ENCODE data around the gene STK17A.

Gene STK17A

GRCh38 chr7:43559946-43560335 lies 23.0 kb upstream of the STK17A start:
- ChIA-PET CTCF (interaction anchor here (0.7 kb wide), 1 partner anchor 220 kb away, joined by 3 read pairs; no protein-coding TSS in a partner anchor), POLR2A (no interaction called here)
- H3K9me3 ChIP-seq (ENCODE audit: control insufficient read depth, insufficient read depth, low read depth, low read length), result no peaks in the 10 kb centered on the region
- H3K27ac ChIP-seq (ENCODE audit: extremely low read depth, low read depth, low read length), result no peak overlapping the region
- no peak overlapping the region for H3K4me3 ChIP-seq (ENCODE audit: low read depth, low read length)
- H3K36me3 ChIP-seq (ENCODE audit: control insufficient read depth in 2 of 2, insufficient read depth in 1 of 2, low read length in 2 of 2), result no peaks in the 10 kb centered on the region
- TF ChIP-seq SP2 (tag by site-specific recombination; IDR thresholded peaks at IDR 0.05) (no peak), ZNF623 (tag by site-specific recombination; IDR thresholded peaks at IDR 0.05) (no peak), ZBTB21 (tag by site-specific recombination; IDR thresholded peaks at IDR 0.05) (no peak), ZNF501 (tag by site-specific recombination; IDR thresholded peaks at IDR 0.05) (no peak), ZNF398 (tag by site-specific recombination; IDR thresholded peaks at IDR 0.05) (no peak), ZNF169 (tag by site-specific recombination; IDR thresholded peaks at IDR 0.05) (no peak), ZNF280C (tag by site-specific recombination; IDR thresholded peaks at IDR 0.05) (no peak), ZNF23 (tag by site-specific recombination; IDR thresholded peaks at IDR 0.05; ENCODE audit: borderline replicate concordance) (no peak)
- no peaks in the 10 kb centered on the region for H3K4me1 ChIP-seq (ENCODE audit: control insufficient read depth, insufficient read depth, low read length)

GRCh38 chr7:43560742-43561330 lies 22.1 kb upstream of the STK17A start:
- TF ChIP-seq ZNF324 (tag by site-specific recombination; IDR thresholded peaks at IDR 0.05) (no peak), ZNF544 (tag by site-specific recombination; IDR thresholded peaks at IDR 0.05) (no peak), ZNF529 (tag by site-specific recombination; IDR thresholded peaks at IDR 0.05; ENCODE audit: insufficient replicate concordance) (no peak), GLIS2 (tag by site-specific recombination; IDR thresholded peaks at IDR 0.05) (no peak), ZFP41 (tag by site-specific recombination; IDR thresholded peaks at IDR 0.05; ENCODE audit: borderline replicate concordance) (no peak), GLIS1 (tag by site-specific recombination; IDR thresholded peaks at IDR 0.05) (no peak), ZNF169 (tag by site-specific recombination; IDR thresholded peaks at IDR 0.05) (no peak), ZNF777 (tag by site-specific recombination; IDR thresholded peaks at IDR 0.05; ENCODE audit: borderline replicate concordance) (no peak), ZNF555 (tag by site-specific recombination; conservative IDR thresholded peaks at IDR 0.05) (no peak), ZNF610 (tag by site-specific recombination; IDR thresholded peaks at IDR 0.05; ENCODE audit: borderline replicate concordance) (no peak), OVOL3 (tag by site-specific recombination; IDR thresholded peaks at IDR 0.05) (no peak), ZNF561 (tag by site-specific recombination; IDR thresholded peaks at IDR 0.05; ENCODE audit: borderline replicate concordance) (no peak)
- no peak overlapping the region for H3K4me3 ChIP-seq (ENCODE audit: low read depth, low read length)
- H3K36me3 ChIP-seq (ENCODE audit: control insufficient read depth in 2 of 2, insufficient read depth in 1 of 2, low read length in 2 of 2), result no peaks in the 10 kb centered on the region
- no peaks in the 10 kb centered on the region for H3K9me3 ChIP-seq (ENCODE audit: control insufficient read depth, insufficient read depth, low read depth, low read length)
- H3K4me1 ChIP-seq (ENCODE audit: control insufficient read depth, insufficient read depth, low read length), result no peaks in the 10 kb centered on the region
- H3K27ac ChIP-seq (ENCODE audit: extremely low read depth, low read depth, low read length), result no peak overlapping the region
- CTCF ChIA-PET, result no interaction called here
- POLR2A ChIA-PET, result no interaction called here

GRCh38 chr7:43562383-43562782 lies 20.5 kb upstream of the STK17A start:
- ChIA-PET CTCF (interaction anchor here (0.6 to 3.5 kb wide), 2 partner anchors 20 to 121 kb away, joined by 4 to 18 read pairs; partner anchors contain the start of gene STK17A), POLR2A (no interaction called here)
- Histone ChIP-seq H3K4me1 (ENCODE audit: control insufficient read depth, insufficient read depth, low read length) (no peaks in the 10 kb centered on the region), H3K4me3 (ENCODE audit: low read depth, low read length) (no peak overlapping the region), H3K27ac (ENCODE audit: extremely low read depth, low read depth, low read length) (no peak overlapping the region), H3K9me3 (ENCODE audit: control insufficient read depth, insufficient read depth, low read depth, low read length) (no peaks in the 10 kb centered on the region), H3K36me3 (ENCODE audit: control insufficient read depth in 2 of 2, insufficient read depth in 1 of 2, low read length in 2 of 2) (no peaks in the 10 kb centered on the region)
- TF ChIP-seq BCL6B (tag by site-specific recombination; IDR thresholded peaks at IDR 0.05), result no peak
- TF ChIP-seq ZNF664 (tag by site-specific recombination; IDR thresholded peaks at IDR 0.05), result no peak
- TF ChIP-seq PRDM6 (tag by site-specific recombination; IDR thresholded peaks at IDR 0.05), result no peak
- no peak for TF ChIP-seq ZNF626 (tag by site-specific recombination; IDR thresholded peaks at IDR 0.05)
- TF ChIP-seq REPIN1 (tag by site-specific recombination; IDR thresholded peaks at IDR 0.05; ENCODE audit: low read depth), result no peak
- no peak for TF ChIP-seq ZNF37A (tag by site-specific recombination; IDR thresholded peaks at IDR 0.05)
